GM18873 (cell line): ENCODE measurements around the gene C8G.

ENCODE experiments used
- ATAC-seq: cut with Tn5 transposase; IDR thresholded peaks from one replicate; pipeline ENCODE4 v1.9.1; 2021; ENCODE audit warnings: mild to moderate bottlenecking, moderate library complexity, moderate number of reproducible peaks; ENCODE audit not compliant: unreplicated experiment, low FRiP score

C8G gene

DNA sequence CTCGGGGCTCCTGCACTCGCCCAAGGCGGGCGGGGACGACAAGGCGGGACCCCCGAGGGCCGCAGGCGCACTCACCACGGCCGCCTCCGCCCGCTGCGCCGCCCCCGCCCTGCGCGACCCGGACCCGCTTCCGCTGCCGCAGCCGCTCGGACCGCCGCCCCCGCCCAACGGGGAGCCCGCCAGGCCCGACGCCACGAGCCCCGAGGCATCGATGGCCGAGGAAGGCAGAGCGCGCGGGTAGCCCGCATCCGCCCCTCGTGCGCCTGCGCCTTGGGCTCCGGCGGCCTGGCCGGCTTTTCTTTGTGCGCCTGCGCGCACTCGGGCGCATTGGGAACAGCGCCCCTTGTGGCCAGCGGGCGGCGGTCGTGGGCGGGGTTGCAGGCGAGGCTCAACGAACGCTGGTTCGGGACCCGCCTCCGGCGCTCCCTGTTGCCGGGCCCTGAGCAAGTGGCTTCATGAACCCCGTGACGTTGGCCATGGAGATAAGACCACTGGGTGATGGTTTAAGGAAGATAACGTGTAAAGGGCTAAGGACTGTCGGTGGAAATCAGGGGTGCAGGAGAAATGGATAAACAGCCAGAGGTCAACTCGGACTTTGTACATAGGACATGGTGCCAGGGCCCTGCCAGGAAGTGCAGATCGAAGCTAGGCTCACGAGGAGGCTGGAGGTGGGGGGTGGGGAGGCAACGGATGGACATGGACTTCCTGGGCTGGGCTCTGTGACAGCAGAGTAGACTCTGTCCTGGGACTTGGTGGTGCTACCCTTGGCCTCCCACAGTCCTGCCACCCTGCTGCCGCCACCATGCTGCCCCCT lies at the start of gene C8G, which contains the start of gene FBXW5:
C8G (plus strand) TSS at position 725 of the 814 bp plus-strand sequence; CDS start at position 803, 78 bp downstream.
FBXW5 (minus strand) TSS at position 220 of the 814 bp plus-strand sequence. CDS start 655 bp downstream, outside the sequence.
- ATAC-seq: peak; percentile 47

DNA sequence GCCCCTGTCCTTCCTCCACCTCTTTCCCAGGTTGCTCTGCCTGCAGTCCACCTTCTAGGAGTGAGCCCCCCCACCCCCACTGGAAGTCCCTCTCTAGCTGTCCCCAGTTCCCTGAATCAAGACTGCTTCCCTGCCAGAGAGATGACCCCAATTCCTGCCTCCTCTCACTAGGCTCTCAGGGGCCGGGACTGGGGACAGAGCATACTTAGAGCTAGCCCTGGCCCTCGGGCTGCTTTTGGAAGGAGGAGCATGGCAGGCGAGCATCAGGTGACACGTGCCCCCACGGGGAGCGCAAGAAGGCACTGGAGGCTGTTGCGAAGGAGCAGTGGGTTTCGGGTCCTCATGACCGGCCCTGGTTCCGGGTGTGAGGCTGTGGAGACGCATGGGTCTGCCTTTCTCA lies 49.0 kb upstream of the C8G start:
- no peak for ATAC-seq

DNA sequence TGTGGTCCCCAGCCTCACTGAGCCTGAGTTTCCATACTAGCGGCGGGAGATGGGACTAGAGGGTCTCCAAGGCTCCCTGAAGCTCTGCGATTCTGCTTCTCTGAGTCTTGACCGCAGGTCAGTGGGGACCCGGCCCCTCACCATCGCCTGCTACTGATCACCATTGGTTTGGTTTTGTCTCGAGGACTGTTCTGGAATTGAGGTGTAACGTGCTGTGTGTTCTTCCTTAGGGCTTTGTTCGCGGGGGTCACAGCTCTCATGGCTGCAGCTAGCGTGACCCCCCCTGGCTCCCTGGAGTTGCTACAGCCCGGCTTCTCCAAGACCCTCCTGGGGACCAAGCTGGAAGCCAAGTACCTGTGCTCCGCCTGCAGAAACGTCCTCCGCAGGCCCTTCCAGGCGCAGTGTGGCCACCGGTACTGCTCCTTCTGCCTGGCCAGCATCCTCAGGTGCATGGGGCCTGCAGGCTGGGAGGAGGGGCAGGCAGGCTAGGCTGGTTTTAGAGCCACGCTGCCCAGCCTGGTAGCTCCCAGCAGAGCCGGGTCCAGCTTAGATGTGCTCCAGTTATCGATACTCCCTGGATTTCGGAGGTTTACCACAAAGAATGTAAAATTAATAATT lies 46.5 kb upstream of the C8G start:
- no peak for ATAC-seq

DNA sequence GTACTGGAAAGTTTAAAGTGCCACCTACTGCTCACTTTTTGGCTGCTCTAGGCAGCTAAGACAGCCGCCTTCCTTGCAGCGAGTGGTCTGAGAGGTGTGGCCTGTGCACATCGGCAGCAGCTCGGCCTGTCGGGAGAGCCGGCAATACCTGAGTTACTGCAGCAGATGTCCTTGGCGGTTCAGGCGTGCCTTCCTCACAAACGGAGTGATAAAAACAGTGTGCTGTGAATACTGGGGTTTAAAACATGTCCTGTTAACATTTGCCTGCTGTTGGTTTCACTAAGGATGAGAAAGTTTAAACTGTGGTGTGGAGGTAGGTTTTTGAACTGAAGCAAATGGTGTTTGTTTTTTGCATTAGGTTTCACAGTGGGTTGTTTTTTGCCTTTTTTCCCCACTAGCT lies 45.8 kb upstream of the C8G start:
- peak; percentile 43 for ATAC-seq

DNA sequence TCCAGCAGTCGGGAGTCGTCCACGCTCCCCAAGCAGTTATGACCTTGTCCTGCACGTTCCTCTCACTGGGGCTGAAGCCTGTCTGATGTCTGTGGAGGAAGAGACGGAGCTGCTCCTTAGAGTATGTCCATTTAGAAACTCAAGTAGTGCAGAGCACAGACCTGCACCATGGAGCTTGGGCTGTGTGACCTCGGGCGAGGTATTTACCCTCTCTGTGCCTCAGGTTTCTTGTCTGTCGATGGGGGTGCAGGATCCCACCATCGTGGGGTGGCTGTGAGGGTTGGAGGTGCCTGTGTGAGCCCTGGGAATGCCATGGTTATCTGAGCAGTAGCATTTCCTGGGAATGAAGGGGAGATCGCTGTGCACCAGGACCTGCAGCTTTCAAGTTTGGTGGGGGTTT lies 44.5 kb upstream of the C8G start:
- no peak for ATAC-seq

DNA sequence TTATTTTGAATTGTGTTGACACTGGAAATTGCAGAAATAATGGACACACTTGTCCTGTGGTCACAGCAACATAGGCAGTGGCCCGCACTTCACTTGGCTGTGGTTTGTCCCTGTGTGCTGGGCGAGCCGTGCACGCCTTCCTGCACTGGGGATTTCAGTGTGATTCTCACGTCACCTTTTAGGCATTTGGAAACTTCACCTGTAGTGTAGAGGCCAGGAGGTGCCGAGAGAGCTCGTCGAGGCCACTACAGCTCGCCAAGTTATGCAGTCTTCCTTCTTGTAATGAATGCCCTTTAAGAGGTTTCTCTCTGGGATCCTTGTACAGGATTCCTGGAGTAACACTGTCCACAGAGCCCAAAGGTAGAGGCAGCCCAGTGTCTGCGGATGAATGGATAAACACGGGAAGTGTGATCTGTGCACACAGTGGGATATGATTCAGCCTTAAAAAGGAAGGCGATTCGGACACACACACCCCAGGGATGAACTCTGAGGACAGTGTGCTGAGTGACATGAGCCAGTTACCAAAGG lies 44.0 kb upstream of the C8G start:
- no peak for ATAC-seq

DNA sequence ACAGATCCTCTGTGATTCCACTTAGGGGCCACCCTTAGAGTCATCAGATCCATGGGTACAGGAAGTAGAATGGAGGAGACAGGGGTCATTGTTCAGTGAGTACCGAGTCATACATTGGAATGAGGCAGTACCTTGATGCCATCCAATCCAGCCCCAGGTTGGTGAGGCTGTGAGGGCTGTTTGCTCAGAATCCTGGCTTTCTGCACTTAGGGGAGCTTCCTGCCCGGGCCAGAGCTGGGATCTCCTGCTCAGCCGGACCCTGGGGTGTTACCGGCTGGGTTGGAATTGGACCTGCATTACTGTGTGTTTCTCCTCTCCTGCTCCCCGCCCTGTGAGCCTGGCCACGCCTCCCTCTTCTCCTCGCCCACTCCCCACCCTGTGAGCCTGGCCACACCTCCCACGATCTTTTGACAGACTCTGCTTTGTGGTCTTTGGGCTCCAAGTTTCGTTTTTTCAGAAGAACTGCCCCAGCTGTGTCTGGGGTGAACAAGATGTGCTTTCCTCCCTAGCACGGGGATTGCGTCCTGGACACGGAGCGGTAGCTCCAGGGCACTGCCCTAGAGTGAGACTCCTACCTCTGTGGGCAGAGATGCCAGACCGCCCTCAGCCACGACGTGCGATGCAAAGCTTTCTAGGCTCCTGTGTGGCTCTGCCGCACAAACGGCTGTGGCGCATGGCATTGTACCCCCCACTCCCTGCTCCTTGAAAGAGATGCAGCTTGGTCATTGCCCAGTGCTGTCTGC lies 43.4 kb upstream of the C8G start:
- peak; percentile 34 for ATAC-seq

DNA sequence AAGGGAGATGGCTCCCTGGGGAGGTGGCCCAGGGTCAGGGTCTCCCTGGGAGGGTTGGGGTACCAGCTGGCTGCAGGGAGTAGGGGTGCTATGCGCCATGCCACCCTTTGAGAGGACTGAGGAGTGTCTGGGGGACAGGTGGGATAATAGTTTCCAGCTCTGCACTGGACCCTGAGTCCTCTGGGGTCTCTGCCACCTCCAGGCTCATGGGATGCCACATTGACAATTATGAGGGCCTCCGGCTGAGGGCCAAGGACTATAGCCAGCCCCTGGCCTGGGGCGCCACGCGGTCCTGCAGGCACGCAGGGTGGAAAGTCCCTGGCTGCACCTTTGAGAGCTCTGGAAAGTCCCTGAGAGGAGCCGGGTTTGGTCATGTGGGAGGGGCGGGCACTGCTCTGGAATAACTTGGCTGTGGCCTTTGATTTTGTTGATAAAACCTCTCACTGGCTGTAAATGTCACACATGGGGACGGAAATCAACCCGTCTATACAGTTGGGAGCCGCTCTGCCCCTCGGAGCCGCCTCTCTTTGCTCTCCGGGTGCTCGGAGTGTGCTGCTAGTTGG lies 42.7 kb upstream of the C8G start:
- peak; percentile 46 for ATAC-seq

DNA sequence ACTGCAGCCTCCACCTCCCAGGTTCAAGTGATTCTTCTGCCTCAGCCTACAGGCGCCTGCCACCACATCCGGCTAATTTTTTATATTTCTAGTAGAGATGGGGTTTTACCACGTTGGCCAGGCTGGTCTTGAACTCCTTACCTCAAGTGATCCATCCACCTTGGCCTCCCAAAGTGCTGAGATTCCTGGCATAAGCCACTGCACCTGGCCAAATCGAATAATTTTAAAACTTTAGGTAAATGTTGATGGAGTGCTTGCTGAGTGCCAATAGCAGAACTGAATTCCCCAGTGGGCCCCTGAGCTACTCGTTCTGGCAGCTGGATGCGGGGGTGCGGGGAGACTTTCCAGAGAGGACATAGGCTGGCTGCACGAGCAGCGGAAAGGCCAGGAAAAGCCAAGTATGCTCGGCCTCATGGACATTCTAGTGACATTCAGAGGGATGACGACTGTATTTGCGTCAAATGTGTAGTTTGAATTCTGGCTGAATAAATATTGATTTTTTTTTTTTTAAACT lies 41.9 kb upstream of the C8G start:
- ATAC-seq: no peak

DNA sequence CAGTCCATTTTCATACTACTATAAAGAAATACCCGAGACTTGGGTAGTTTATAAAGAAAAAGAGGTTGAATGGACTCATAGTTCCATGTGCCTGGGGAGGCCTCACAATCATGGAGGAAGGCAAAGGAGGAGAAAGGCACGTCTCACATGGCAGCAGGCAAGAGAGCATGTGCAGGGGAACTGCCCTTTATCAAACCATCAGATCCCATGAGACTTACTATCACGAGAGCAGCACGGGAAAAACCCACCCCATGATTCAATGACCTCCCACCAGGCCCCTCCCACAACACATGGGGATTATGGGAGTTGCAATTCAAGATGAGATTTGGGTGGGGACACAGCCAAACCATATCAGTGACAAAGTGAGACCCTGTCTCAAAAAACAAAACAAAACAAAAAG lies 38.8 kb upstream of the C8G start:
- ATAC-seq: no peak

DNA sequence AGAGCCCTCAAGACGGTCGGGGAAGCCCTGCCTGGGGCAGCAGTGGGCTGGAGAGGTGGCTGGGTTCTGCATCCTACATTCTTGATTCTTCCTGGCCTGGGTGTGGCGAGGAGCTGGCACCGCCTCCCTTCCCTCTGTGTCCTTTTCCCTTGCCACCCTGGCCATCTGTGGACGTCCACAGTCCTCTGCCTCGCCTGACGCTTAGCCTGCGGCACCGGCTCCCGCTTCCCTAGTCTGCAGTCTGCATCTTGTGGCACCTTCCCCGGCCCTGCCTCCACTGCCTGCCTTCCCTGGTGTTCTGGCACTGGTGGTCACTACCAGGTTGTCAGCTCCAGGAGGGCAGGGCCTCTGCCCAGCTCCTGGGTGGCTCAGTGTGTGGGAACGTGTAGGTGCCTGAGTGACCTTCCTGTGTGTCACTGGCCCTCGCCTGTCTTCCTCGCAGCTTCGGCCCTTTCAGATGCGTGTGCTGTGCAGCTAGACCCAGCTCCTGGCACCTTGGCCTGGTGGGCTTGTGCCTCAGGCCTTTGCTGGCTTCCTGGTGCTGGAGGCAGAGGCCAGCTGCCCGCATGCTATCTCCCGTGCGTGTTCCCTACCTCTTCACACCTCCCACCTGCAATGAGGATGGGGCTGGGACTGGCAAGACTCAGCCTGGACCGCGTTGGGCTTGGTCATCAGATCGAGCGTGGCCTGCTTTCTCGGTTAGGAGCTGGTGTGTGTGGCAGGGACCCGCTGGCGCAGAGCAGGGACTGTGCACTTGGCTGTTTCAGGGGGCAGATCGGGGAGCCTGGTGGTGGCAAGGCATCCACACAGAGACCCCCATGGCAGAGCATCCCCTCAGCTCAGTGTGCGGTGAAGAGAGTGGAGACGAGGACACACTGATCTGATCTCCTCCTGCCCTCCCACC lies 37.8 kb upstream of the C8G start:
- ATAC-seq: no peak

DNA sequence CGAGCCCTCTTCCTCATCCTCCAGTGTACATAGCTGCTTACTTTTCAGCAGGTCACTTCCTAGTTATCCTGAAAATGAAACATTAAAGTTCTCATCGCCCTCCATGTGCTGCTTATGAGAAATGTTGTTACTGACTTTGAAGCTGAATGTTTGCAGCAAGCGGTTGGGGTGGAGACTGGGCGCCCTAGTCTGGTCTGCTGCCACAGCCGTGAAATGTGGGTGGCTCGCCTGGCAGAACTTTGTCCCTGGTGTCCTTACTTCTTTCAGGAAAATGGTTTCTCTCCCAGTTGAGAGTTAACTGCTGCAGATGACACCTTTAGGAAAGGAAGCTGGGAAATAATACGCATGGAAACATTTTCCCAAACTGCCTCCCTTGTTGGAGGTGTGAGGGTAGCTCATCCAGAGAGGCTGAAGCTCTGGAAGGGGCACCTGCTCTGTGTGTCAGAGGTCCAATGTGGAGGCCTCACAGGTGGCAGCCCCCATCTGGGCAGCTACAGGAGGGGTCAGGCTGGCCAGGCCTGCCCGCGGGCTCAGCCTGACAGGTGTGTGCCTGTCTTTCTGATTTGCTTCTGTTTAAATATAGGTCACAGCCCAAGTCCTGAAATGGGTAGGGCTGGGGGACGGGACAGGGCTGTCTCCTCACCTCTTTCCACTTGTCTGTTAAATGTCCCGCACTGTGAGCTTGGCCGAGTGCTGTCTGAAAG lies 34.7 kb upstream of the C8G start:
- no peak for ATAC-seq

DNA sequence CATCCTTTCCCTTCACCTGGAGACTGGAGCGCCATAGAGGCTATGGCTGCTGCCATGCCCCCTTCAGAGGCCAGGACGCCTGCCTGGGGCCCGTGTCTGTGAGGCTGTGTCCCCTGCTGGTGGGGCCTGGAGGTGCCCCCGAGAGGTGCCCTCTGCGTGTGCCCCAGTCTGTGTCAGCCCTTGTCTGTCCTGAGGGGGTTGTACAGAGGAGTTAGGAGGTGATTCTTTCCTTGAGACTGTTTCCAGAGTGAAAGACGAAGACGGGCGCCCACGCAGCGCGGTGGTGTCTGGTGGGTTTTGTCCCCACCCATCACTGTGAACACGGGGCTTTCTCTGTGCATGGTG lies 34.2 kb upstream of the C8G start:
- ATAC-seq: no peak

DNA sequence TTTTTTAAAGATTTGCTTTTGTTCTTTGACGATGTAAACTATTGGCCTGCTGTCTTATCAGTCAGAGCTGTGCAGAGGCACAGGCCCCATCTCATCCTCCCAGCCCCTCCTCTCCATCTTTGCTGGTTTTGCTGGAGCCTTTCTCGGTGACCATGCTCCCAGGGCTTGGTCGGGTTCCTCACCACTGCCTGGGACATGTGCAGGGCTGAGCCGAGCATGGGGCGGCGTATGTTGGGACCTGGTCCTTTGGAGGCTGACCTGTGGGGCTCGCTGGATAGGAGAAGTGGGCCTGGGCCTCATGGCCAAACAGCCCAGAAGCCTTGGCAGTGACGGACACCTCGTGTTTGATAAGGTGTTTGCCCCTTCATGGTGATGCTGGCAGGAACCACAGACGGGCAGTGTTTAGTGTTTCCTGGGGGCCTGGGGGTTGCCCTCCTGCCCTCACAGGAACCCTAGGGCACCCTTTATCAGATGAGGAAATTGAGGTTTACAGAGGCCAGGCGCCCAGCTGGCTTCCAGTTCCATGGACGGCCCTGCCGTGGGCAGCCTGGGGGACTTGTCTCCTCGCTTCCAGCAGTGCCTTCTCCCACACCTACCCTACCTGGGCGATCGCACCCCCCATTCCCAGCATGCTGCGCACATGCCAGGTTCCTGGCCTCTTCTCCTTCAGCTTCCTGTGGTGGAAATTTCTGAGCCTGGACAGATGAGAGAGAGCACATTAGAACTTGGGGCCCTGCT lies 31.2 kb upstream of the C8G start:
- no peak for ATAC-seq

DNA sequence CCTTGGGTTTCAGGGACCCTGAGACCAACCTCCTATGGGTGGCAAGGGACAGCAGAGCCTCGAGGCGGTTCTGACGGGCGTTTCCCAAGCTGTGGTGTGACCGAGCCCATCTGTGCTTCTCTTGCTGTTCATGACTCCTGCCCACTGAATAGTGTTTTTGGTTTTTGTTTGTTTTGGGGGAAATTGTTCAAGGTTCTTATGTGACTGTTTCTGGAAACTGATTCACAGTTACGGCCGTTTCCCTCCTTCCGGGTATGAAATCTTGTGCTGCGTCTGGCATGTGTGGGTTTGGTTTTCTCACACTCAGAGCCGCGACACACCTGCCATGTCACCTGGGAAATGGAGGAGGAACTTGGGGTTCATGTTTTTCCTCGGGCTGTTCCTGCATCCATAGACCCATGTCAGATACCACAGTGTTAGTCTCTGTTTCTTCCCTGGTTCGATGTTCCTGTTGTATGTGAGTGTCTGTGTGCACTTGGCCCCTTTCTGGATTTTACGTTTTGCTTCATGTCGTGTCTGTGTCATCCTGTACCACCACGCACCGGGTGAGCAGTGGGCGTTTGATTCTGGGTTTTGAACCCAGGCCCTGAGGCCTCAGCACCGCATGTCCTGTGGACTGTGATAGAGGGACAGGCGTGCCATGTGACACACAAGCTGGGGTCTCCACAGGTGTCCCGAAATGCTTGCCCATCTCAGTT lies 29.3 kb upstream of the C8G start:
- ATAC-seq: no peak

DNA sequence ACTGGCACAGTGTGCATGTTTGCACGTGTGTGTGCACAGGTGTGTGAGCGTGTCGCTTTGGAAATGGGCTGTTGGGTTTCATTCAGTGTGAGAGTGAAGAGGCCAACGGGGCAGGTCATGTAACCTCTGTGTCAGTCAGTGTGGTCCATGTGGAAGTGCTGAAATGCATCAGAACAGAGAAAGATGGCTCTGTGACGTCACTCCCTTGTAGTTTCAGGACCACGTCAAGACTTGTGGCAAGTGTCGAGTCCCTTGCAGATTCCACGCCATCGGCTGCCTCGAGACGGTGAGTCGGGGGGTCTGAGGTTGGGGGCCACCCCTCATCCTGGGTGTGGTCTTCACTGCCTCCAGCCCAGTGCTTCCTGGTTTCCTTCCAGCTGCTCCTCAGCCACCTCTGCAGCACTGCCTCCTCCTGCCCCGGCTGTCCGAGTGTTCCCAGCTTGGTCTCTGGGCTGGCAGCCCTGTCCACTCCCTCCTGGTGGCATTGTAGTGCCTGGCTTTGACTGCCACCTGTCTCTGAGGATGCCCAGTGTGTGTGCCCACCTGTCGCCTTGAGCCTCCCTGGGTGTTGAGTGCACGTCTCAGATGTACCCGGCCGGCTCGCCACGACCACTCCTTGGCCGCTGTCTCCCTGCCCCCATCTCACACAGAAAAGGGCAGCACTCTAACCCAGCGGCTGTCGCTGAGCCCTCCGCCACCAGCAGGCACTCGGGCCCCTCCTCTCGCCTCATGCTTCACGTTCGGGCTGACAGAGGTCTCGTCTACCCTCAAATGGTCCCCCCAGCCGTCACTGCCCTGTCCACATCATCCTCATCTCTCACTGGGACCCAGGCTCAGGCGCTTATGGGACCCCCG lies 28.5 kb upstream of the C8G start:
- ATAC-seq: no peak

DNA sequence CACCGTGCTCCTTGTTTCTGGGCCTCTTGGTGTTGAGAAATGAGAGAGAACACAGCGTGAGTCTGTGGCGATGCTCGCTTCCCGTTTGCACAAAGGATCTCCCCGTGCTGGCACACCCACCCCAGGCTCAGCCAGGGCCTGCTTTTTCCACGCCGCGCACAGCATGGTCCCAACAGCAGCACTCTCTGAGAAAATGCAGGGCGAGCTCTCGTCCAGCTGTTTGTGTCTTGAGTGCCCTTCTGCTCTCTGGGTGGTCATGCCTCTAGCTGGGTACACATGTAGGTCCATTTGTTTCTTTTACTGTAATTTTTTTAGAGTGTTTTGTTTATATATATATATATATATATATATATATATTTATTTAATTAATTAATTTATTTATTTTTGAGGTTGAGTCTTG lies 27.1 kb upstream of the C8G start:
- ATAC-seq: no peak
